ENCODE results near the gene MAG. TPM values are rescaled to one million over a fixed set of nuclear protein-coding genes. Genes with fewer than 3 reads are reported as not detected.
A peak's percentile ranks its signal among the peaks of the same experiment; 100 is the strongest.

MAG gene
- total and polyA plus RNA-seq, 12 donors: 0.33 to 45.0 (median 2.1) TPM; not detected in 1

DNA sequence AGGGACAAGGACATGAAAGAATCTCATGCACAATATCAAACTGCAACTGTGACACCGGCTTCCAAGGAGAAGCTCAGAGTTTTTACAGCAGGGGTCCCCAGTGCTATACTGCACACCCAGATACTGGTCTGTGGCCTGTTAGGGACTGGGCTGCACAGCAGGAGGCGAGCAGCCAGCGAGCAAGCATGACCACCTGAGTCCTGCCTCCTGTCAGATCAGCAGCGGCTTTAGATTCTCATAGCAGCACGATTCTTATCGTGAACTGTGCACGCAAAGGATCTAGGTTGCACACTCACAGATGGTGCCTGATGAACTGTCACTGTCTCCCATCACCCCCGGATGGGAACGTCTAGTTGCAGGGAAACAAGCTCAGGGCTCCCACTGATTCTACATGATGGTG lies 23.9 kb downstream of the MAG start:
- intact Hi-C loops (cut with DNase I): no loop called here
- TF ChIP-seq POLR2A (IDR thresholded peaks at IDR 0.05): no peak
- TF ChIP-seq, protein P1, sequence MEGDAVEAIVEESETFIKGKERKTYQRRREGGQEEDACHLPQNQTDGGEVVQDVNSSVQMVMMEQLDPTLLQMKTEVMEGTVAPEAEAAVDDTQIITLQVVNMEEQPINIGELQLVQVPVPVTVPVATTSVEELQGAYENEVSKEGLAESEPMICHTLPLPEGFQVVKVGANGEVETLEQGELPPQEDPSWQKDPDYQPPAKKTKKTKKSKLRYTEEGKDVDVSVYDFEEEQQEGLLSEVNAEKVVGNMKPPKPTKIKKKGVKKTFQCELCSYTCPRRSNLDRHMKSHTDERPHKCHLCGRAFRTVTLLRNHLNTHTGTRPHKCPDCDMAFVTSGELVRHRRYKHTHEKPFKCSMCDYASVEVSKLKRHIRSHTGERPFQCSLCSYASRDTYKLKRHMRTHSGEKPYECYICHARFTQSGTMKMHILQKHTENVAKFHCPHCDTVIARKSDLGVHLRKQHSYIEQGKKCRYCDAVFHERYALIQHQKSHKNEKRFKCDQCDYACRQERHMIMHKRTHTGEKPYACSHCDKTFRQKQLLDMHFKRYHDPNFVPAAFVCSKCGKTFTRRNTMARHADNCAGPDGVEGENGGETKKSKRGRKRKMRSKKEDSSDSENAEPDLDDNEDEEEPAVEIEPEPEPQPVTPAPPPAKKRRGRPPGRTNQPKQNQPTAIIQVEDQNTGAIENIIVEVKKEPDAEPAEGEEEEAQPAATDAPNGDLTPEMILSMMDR (IDR thresholded peaks at IDR 0.05): no peak
- WGBS, 4 donors: 83 to 90% (median 86%) methylated on average over 7 to 9 of the region's 9 CpGs

DNA sequence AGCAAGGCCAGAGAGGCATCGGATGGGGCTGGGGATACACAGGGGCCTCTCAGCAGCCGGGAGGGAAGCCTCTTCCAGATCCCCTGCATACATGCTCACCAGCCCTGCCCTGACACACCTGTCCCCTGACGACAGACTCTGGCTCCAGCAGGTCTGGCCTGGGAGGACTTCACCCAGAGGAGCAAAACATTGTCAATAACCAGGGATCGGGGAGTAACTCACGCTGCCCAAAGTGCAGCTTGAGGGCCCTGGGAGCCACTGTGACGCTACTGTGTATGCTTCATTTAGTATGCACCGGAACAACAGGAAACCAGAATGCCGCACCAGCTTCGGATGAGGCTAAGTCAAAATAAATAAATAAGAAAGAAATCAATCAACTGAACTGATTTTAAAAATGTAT lies 24.6 kb downstream of the MAG start:
- no peaks in the 10 kb centered on the region for H3K9me3 ChIP-seq (replicated peaks in 1 of 3)
- 88 to 99% (median 95%) methylated on average over 8 to 9 of the region's 9 CpGs for WGBS, 4 donors
- DNase-seq: no peak
- H3K36me3 ChIP-seq (replicated peaks in 1 of 2): no peaks in the 10 kb centered on the region
- H3K4me1 ChIP-seq (replicated peaks in 1 of 2): peaks cover 26 to 37% of the 10 kb centered on the region in 2 donors
- H3K4me3 ChIP-seq: no peak overlapping the region
- no peak for TF ChIP-seq POLR2A (IDR thresholded peaks at IDR 0.05)
- TF ChIP-seq, protein P1 (IDR thresholded peaks at IDR 0.05): no peak
- intact Hi-C loops (cut with DNase I): no loop called here
- no peak overlapping the region for H3K27ac ChIP-seq
- H3K27me3 ChIP-seq: no peaks in the 10 kb centered on the region

More for the DNA sequence above, 23.9 kb downstream of the MAG start:
- H3K36me3 ChIP-seq (replicated peaks in 1 of 2): no peaks in the 10 kb centered on the region
- DNase-seq: no peak
- no peak overlapping the region for H3K27ac ChIP-seq
- H3K4me1 ChIP-seq (replicated peaks in 1 of 2): peaks cover 26 to 37% of the 10 kb centered on the region in 2 donors
- no peaks in the 10 kb centered on the region for H3K9me3 ChIP-seq (replicated peaks in 1 of 3)
- H3K4me3 ChIP-seq: no peak overlapping the region
- H3K27me3 ChIP-seq: no peaks in the 10 kb centered on the region

DNA sequence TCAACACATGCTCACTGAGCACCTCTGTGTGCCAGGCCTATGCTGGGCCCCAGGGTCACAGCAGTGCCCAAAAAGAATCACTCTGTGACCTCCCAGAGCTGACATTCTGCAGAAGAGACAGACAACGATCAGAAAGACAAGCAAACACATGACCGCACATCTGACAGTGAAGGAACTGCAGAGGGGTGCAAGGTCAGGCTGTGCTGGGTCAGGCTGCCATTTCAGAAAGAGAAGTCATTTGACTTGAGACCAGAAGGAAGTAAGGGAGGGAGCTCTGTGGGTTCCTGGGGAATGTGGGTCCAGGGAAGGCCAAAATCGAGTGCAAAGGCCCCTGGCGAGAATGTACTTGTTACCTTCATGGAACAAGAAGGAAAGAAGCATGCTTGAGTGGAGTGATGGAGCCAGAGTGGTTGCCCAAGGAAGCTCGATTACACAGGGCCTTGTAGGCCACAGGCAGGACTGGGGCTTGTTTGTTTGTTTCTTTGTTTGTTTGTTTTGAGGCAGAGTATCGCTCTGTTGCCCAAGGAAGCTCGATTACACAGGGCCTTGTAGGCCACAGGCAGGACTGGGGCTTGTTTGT lies 25.6 kb downstream of the MAG start:
- Histone ChIP-seq H3K36me3 (replicated peaks in 1 of 2) (no peaks in the 10 kb centered on the region), H3K27me3 (no peaks in the 10 kb centered on the region), H3K4me3 (no peak overlapping the region), H3K4me1 (replicated peaks in 1 of 2) (peaks cover 26 to 37% of the 10 kb centered on the region in 2 donors), H3K9me3 (replicated peaks in 1 of 3) (no peaks in the 10 kb centered on the region), H3K27ac (peak overlapping the region in 2 of 5 donors; percentile 17 to 52)
- WGBS, 4 donors: 66 to 80% (median 71%) methylated on average over 7 of the region's 7 CpGs
- DNase-seq: peak in 2 of 7 donors; percentile 36 to 60
- intact Hi-C loops (cut with DNase I): no loop called here
- TF ChIP-seq POLR2A (IDR thresholded peaks at IDR 0.05): no peak
- TF ChIP-seq, protein P1 (IDR thresholded peaks at IDR 0.05): no peak

DNA sequence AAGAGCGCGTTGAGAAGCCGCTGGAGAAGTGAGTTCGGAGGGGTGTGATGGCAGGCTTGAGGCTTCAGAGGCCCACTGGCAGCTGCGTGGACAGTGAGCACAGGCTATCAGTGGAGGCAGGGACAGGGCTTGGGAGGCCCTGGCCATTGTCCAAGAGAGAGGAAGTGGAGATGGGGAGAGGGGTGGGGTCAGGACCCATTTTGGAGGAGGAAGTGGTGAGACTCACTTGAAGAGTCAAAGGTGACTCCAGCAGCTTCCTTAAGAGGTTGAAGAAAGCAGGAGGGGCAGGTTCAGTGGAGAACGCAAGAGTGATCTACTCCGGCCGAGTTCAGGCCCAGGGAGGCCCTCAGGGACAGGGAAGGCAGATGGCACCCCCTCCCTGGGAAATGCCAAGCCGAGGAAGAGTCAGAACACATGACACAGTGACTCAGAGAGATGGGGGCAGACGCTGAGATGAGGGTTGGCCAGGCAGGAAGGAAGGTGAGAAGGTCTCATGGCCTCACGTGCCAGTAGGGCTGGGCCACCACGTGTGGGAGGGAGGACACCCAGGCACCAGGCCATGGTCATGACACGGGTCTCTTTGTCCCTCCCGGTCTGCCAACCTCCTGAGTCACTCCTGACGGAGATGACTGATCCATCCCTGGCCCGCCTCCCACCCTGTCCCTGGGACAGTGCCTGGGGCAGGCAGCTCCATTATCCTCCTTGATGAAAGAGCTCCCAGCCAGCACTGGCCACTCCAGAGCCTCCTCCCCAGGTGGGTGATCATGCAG lies 26.9 kb downstream of the MAG start:
- TF ChIP-seq, protein P1 (IDR thresholded peaks at IDR 0.05): no peak
- TF ChIP-seq POLR2A (IDR thresholded peaks at IDR 0.05): peak in 1 of 2 donors; percentile 52
- Histone ChIP-seq H3K9me3 (replicated peaks in 1 of 3) (no peaks in the 10 kb centered on the region), H3K27ac (peak overlapping the region; percentile 44 to 87 (median 52)), H3K4me3 (no peak overlapping the region), H3K27me3 (no peaks in the 10 kb centered on the region), H3K36me3 (replicated peaks in 1 of 2) (no peaks in the 10 kb centered on the region), H3K4me1 (replicated peaks in 1 of 2) (peaks cover 17 to 27% of the 10 kb centered on the region in 2 donors)
- 29 to 44% (median 33%) methylated on average over 6 to 16 of the region's 16 CpGs for WGBS, 4 donors
- DNase-seq: peak; percentile 94 to 100 (median 99)
- intact Hi-C loops (cut with DNase I): no loop called here
